A549 (cell line): ENCODE measurements around the gene MAD1L1. TPM values are rescaled to one million over a fixed set of nuclear protein-coding genes. Genes with fewer than 3 reads are reported as not detected.
A peak's percentile ranks its signal among the peaks of the same experiment; 100 is the strongest.

Source experiments
- ATAC-seq, 2 experiments: fragments of 200-7000 bp in 1 of 2; fragments of >200 bp in 1 of 2; cut with Nextera tagmentation in 1 of 2; cut with Tn5 transposase in 1 of 2; 3 replicates each; pipeline versions ENCODE4 v1.8.0 to v1.9.1; 2018 to 2020; ENCODE audit warnings: mild to moderate bottlenecking in 1 of 2, moderate library complexity in 1 of 2
- CTCF ChIA-PET: fragments of 300-600 bp; sonication (Branson Sonifier 250); formaldehyde crosslinking; extraction: SDS; loops from one replicate; lab custom pipeline; 2021; ENCODE audit warnings: antibody characterized with exemption, inconsistent platforms; lab: Yijun Ruan, JAX
- POLR2A ChIA-PET: fragments of 350-600 bp; formaldehyde crosslinking; extraction: SDS; loops from one replicate; lab custom pipeline; 2021; ENCODE audit warnings: antibody characterized with exemption, inconsistent platforms; lab: Yijun Ruan, JAX
- DNase-seq, 2 experiments: peaks; one replicate each; pipeline versions ENCODE4 v3.0.0 to v3.0.0-alpha.2; 2011 to 2016; ENCODE audit warnings: low read depth in 1 of 2, low spot score in 1 of 2
- FAIRE-seq: peaks from 2 replicates; lab custom pipeline; 2011; peaks lifted over from hg19 to GRCh38; lab: Jason Lieb, UNC
- H3K27ac ChIP-seq, 2 experiments: fragments of >200 bp; sonication (Bioruptor Twin); formaldehyde crosslinking; 3 replicates each; pipeline ENCODE4 v1.5.1; 2016 to 2017
- H3K4me1 ChIP-seq: fragments of >200 bp; sonication (Bioruptor Twin); formaldehyde crosslinking; 3 replicates; pipeline ENCODE4 v1.6.1; 2016
- H3K4me2 ChIP-seq: fragments of >200 bp; sonication (Bioruptor Twin); formaldehyde crosslinking; 3 replicates; pipeline ENCODE4 v1.6.1; 2016
- H3K4me3 ChIP-seq: fragments of >200 bp; sonication (Bioruptor Twin); formaldehyde crosslinking; 3 replicates; pipeline ENCODE4 v1.5.1; 2016
- H3K9me3 ChIP-seq: fragments of >200 bp; sonication (Bioruptor Twin); formaldehyde crosslinking; 3 replicates; pipeline ENCODE4 v1.6.1; 2016
- CBX8 ChIP-seq: fragments of 200-600 bp; sonication (generic); IDR thresholded peaks from 2 replicates; pipeline ENCODE4 v1.6.1; 2016
- CHD2 ChIP-seq: fragments of 150-350 bp; IDR thresholded peaks from 2 replicates; pipeline ENCODE4 v1.6.1; 2014; ENCODE audit warnings: low read length; ENCODE audit not compliant: partially characterized antibody
- CHD4 ChIP-seq: fragments of 200-600 bp; sonication (generic); IDR thresholded peaks from 2 replicates; pipeline ENCODE4 v1.6.1; 2016; ENCODE audit warnings: antibody characterized with exemption, mild to moderate bottlenecking, borderline replicate concordance
- FOSL2 ChIP-seq, 2 experiments: fragments of 450-650 bp in 1 of 2; fragments of >200 bp in 1 of 2; sonication (Bioruptor Twin) in 1 of 2; formaldehyde crosslinking; IDR thresholded peaks; 2 replicates each; pipeline versions ENCODE4 v1.5.0 to v1.6.1; 2016 to 2020; ENCODE audit warnings: mild to moderate bottlenecking in 1 of 2, moderate library complexity in 1 of 2
- GATA3 ChIP-seq: IDR thresholded peaks from 2 replicates; pipeline ENCODE4 v1.6.1; 2012; ENCODE audit warnings: borderline replicate concordance
- HEYL ChIP-seq: fragments of 250-450 bp; sonication (Bioruptor Pico); IDR thresholded peaks from 2 replicates; pipeline ENCODE4 v1.8.0; 2021; ENCODE audit warnings: mild to moderate bottlenecking, moderate library complexity
- HOXA7 ChIP-seq: fragments of 250-450 bp; sonication (Bioruptor Pico); IDR thresholded peaks from 2 replicates; pipeline ENCODE4 v1.5.0; 2020; ENCODE audit warnings: mild to moderate bottlenecking, moderate library complexity
- HOXB5 ChIP-seq: fragments of 250-450 bp; sonication (Bioruptor Pico); IDR thresholded peaks from 2 replicates; pipeline ENCODE4 v1.5.0; 2020; ENCODE audit warnings: mild to moderate bottlenecking, moderate library complexity
- JUNB ChIP-seq: fragments of >200 bp; sonication (Bioruptor Twin); formaldehyde crosslinking; IDR thresholded peaks from 2 replicates; pipeline ENCODE4 v1.6.1; 2016
- KDM1A ChIP-seq: fragments of 200-600 bp; sonication (generic); IDR thresholded peaks from 2 replicates; pipeline ENCODE4 v1.6.1; 2016; ENCODE audit warnings: low read depth, mild to moderate bottlenecking
- MAFK ChIP-seq: fragments of 450-650 bp; IDR thresholded peaks from 2 replicates; pipeline ENCODE4 v1.6.1; 2014; ENCODE audit not compliant: partially characterized antibody
- MAX ChIP-seq: IDR thresholded peaks from 2 replicates; pipeline ENCODE4 v1.6.1; 2012
- MYC ChIP-seq: IDR thresholded peaks from 2 replicates; pipeline ENCODE4 v1.6.1; 2012; ENCODE audit warnings: mild to moderate bottlenecking, inconsistent platforms, low read length, improper control_type of control experiment, borderline replicate concordance
- NPAS2 ChIP-seq: fragments of 250-450 bp; sonication (Bioruptor Pico); IDR thresholded peaks from 2 replicates; pipeline ENCODE4 v1.8.0; 2022; ENCODE audit warnings: mild to moderate bottlenecking, moderate library complexity, borderline replicate concordance
- NR3C1 ChIP-seq: fragments of >200 bp; sonication (Bioruptor Twin); formaldehyde crosslinking; IDR thresholded peaks from 3 replicates; pipeline ENCODE4 v1.6.1; 2017
- POLR2A ChIP-seq: IDR thresholded peaks from 2 replicates; pipeline ENCODE4 v1.6.1; 2012; ENCODE audit warnings: mild to moderate bottlenecking, low read length
- POLR2AphosphoS2 ChIP-seq: conservative IDR thresholded peaks from 2 replicates; pipeline ENCODE4 v1.6.1; 2012; ENCODE audit warnings: low read length, improper control_type of control experiment, inconsistent platforms
- TFCP2L1 ChIP-seq: fragments of 250-450 bp; sonication (Bioruptor Pico); IDR thresholded peaks from 2 replicates; pipeline ENCODE4 v1.5.0; 2021; ENCODE audit warnings: mild to moderate bottlenecking
- ZFP36 ChIP-seq: fragments of 450-650 bp; IDR thresholded peaks from 2 replicates; pipeline ENCODE4 v1.6.1; 2014; ENCODE audit warnings: borderline replicate concordance; ENCODE audit not compliant: partially characterized antibody
- ZNF302 ChIP-seq: fragments of 250-450 bp; sonication (Bioruptor Pico); IDR thresholded peaks from 2 replicates; pipeline ENCODE4 v1.9.0; 2021; ENCODE audit warnings: inconsistent platforms, mild to moderate bottlenecking, moderate library complexity
- WGBS: methylation state at CpG from one replicate; pipeline ENCODE4 v1.1.6; 2017; ENCODE audit errors: missing lambda C conversion rate; 5-methylcytosine and 5-hydroxymethylcytosine counted together
- polyA plus RNA-seq, 4 experiments: library from polyadenylated mRNA; depleted of rRNA in 3 of 4; stranded (reverse); fragments of >200 nt; fragmentation: RNase III in 1 of 4; extraction: RNeasy Plus Mini Kit Qiagen cat#74134 plus additional on column Dnase treatment in 1 of 4; gene quantifications; 2 replicates in 3 of 4; 3 replicates in 1 of 4; pipeline ENCODE4 v1.2.3, GENCODE V29; 2011 to 2017
- TF ChIP-seq, protein P1 (sequence below): fragments of >200 bp; sonication (Bioruptor Twin); formaldehyde crosslinking; IDR thresholded peaks from 3 replicates; pipeline ENCODE4 v1.5.1; 2016
- TF ChIP-seq, protein P2 (sequence below): fragments of >200 bp; sonication (Bioruptor Twin); formaldehyde crosslinking; IDR thresholded peaks from 2 replicates; pipeline ENCODE4 v1.6.1; 2016

MAD1L1 gene
- polyA plus RNA-seq, 2 of the 4 experiments (the other 2 are of a cell fraction) = 13.6 to 16.6 TPM

GRCh38 chr7:2109936-2110609 is 122.7 kb downstream of the MAD1L1 start:
- CTCF ChIA-PET = interaction anchor here (1.1 to 2.3 kb wide), 2 partner anchors 9 to 26 kb away, joined by 3 to 9 read pairs; no protein-coding TSS in a partner anchor
- peak overlapping the region; percentile 21 to 79; a peak in 4 of 6 replicates for H3K27ac ChIP-seq
- ATAC-seq = peak; percentile 88 to 92

DNA sequence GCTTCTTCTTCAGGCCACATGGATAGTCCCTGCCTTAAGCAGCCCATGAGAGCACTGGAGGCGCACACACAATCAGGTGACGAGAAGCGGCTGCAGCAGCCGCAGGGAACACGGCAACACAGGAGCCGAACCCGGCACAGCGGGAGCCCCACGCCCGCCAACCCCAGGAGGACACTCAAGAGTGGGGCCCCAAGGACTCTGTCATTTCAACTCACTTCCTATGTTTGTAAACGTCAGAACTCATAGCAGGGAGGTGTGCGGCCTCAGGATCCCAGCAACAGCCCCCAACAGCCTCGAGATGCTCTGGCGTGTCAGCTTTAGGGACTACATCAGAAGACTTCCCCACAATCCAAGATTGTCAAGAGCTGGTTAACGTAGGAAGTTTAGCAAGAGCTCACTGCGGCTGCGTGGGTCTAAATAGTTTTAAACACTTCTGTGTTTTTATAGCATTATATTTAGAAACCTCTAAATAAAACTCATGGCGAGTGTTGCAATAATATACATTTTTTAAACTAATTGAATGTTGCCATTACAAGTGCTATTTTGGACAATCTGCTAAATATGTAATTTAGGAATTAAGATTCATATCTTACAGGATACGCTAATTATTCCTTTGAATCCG is 123.4 kb downstream of the MAD1L1 start:
- Histone ChIP-seq H3K9me3 (no peaks in the 10 kb centered on the region), H3K4me2 (no peak overlapping the region), H3K27ac (peak overlapping the region in 1 of 2 experiments; percentile 79; a peak in 2 of 6 replicates), H3K4me3 (no peak overlapping the region), H3K4me1 (peaks cover 27% of the 10 kb centered on the region)
- FAIRE-seq (no peak), DNase-seq (no peak), ATAC-seq (no peak)
- TF ChIP-seq MAX = no peak
- TF ChIP-seq NR3C1 = no peak
- no peak for TF ChIP-seq HEYL (CRISPR knock-in tag)
- no peak for TF ChIP-seq HOXA7
- no peak for TF ChIP-seq ZFP36
- no peak for TF ChIP-seq CBX8
- TF ChIP-seq POLR2A = no peak
- TF ChIP-seq TFCP2L1 (CRISPR knock-in tag) = no peak
- TF ChIP-seq NPAS2 (CRISPR knock-in tag) = no peak
- no peak for TF ChIP-seq ZNF302 (CRISPR knock-in tag)
- TF ChIP-seq, protein P1, sequence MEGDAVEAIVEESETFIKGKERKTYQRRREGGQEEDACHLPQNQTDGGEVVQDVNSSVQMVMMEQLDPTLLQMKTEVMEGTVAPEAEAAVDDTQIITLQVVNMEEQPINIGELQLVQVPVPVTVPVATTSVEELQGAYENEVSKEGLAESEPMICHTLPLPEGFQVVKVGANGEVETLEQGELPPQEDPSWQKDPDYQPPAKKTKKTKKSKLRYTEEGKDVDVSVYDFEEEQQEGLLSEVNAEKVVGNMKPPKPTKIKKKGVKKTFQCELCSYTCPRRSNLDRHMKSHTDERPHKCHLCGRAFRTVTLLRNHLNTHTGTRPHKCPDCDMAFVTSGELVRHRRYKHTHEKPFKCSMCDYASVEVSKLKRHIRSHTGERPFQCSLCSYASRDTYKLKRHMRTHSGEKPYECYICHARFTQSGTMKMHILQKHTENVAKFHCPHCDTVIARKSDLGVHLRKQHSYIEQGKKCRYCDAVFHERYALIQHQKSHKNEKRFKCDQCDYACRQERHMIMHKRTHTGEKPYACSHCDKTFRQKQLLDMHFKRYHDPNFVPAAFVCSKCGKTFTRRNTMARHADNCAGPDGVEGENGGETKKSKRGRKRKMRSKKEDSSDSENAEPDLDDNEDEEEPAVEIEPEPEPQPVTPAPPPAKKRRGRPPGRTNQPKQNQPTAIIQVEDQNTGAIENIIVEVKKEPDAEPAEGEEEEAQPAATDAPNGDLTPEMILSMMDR = no peak
- no peak for TF ChIP-seq GATA3
- no peak for TF ChIP-seq HOXB5 (CRISPR knock-in tag)
- TF ChIP-seq, protein P2, sequence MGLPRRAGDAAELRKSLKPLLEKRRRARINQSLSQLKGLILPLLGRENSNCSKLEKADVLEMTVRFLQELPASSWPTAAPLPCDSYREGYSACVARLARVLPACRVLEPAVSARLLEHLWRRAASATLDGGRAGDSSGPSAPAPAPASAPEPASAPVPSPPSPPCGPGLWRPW = no peak
- TF ChIP-seq CHD4 = no peak
- ChIA-PET POLR2A (no interaction called here), CTCF (interaction anchor here (1.3 to 2.3 kb wide), 2 partner anchors 10 to 71 kb away, joined by 3 to 9 read pairs; no protein-coding TSS in a partner anchor)
- WGBS = 94% methylated on average over 20 of the region's 20 CpGs

More at GRCh38 chr7:2109936-2110609, 122.7 kb downstream of the MAD1L1 start:
- peak; percentile 36 for FAIRE-seq
- POLR2A ChIA-PET = no interaction called here
- 57% methylated on average over 25 of the region's 28 CpGs for WGBS
- Histone ChIP-seq H3K4me2 (peak overlapping the region; percentile 34), H3K4me3 (no peak overlapping the region)
- DNase-seq = peak; percentile 83 to 87
- peak; percentile 47; the same call in 1 of the 2 replicates for TF ChIP-seq KDM1A
- peak; percentile 71 for TF ChIP-seq FOSL2 (IDR thresholded peaks at IDR 0.05)
- TF ChIP-seq FOSL2 (CRISPR knock-in tag; IDR thresholded peaks at IDR 0.05) = peak; percentile 84
- TF ChIP-seq MAFK = no peak
- TF ChIP-seq NR3C1 = no peak
- TF ChIP-seq HEYL (CRISPR knock-in tag) = no peak
- no peak for TF ChIP-seq MYC
- TF ChIP-seq POLR2AphosphoS2 = no peak
- no peak for TF ChIP-seq CHD2
- TF ChIP-seq MAX = peak; percentile 55; the same call in 1 of the 2 replicates
- peak; percentile 50; the same call in 1 of the 2 replicates for TF ChIP-seq JUNB
- TF ChIP-seq, all 56 proteins: peak for 4
- H3K4me1 ChIP-seq = peaks cover 23% of the 10 kb centered on the region
- H3K9me3 ChIP-seq = no peaks in the 10 kb centered on the region
